ENCODE data around the gene AGTPBP1.
A peak's percentile ranks its signal among the peaks of the same experiment; 100 is the strongest.
"Not testable (repeated sequence)": the region's sequence is repeated elsewhere in the genome, so short reads cannot be mapped to it uniquely, and the experiment has no call there.

The AGTPBP1 gene

GRCh38 chr9:85741875-85742596 is at the start of gene AGTPBP1:
Gene AGTPBP1, minus strand, starts transcription at chr9:85741954. Its CDS starts 29,421 bp downstream, at chr9:85712533.
- DNase-seq, result peak; percentile 95

GRCh38 chr9:85786116-85786515 is 44.4 kb upstream of the AGTPBP1 start:
- not testable (repeated sequence) for DNase-seq

DNA sequence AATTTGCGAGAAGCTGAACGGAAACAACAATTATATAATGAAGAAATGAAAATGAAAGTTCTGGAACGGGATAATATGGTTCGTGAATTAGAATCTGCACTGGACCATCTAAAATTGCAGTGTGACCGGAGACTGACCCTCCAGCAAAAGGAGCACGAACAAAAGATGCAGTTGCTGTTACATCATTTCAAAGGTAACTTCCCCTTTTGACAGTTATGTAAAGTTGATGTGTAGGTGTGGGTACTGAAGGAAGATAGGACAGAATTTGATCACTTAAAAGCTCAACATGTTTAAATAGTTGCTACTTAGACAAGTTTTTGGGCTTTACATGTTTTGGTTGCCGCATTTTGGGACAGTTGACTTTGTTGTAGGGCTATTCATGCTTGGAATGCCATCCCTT is 32.1 kb upstream of the AGTPBP1 start:
- DNase-seq, result not testable (repeated sequence)

DNA sequence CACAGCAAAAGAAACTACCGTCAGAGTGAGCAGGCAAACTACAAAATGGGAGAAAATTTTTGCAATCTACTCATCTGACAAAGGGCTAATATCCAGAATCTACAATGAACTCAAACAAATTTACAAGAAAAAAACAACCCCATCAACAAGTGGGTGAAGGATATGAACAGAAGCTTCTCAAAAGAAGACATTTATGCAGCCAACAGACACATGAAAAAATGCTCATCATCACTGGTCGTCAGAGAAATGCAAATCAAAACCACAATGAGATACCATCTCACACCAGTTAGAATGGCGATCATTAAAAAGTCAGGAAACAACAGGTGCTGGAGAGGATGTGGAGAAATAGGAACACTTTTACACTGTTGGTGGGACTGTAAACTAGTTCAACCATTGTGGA is 20.0 kb upstream of the AGTPBP1 start:
- not testable (repeated sequence) for DNase-seq

GRCh38 chr9:85757716-85758115 is 16.0 kb upstream of the AGTPBP1 start:
- DNase-seq, result not testable (repeated sequence)

DNA sequence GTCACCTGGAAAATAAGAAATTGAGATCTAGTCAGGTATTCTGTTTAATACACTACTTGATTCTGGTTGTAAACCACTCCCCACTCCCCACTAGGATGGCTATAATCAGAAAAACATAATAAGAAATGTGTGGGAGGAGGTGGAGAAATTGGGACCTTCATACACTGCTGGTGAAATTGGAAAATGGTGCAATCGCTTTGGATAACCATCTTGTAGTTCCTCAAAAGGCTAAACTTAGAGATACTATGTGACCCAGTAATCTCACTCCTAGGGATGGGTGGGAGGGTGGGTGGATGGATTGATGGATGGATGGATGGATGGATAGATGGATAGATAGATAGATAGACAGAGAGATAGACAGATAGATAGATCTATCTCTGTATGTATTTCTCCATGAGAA is 14.5 kb upstream of the AGTPBP1 start:
- DNase-seq, result not testable (repeated sequence)

- DNase-seq, result no peak
Observed at GRCh38 chr9:85746309-85746708, 4.6 kb upstream of the AGTPBP1 start.

DNA sequence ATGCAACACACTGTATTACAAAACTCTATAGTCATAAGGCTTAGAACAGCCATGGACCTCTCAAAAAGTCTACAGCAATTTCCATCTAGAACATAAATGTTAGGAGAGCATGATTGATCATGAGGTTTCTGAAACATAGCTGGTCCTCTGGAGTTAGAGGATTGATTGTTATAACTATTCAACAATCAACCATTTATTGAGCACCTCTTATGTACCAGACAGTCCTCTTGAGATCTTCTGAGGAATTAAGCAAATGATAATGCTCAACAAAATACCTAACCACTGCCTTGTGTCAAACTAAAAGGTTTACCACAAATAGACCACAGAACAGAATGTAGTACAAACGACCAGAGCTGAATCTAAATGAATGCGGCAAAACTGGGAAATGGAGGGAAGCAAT is 3.4 kb upstream of the AGTPBP1 start:
- no peak for DNase-seq

GRCh38 chr9:85744480-85744879 is 2.7 kb upstream of the AGTPBP1 start:
- DNase-seq, result no peak

GRCh38 chr9:85743275-85744128 is 1.7 kb upstream of the AGTPBP1 start:
- DNase-seq, result peak; percentile 30

DNA sequence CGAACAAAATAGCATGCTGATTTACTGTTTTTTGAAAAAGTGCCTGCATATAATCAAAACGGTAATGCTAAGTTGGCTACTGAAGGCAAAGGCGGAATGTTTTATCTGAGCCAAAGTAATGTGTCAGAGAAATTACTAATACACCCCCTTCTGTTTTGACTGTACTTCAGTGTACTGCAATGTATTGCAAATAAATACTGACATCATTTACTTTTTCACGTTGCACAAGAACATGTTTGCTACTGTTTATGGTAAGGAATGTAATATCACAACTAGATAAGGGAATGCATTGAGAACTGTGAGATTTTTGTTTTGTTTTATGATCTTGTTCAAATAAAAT is 813 bp upstream of the AGTPBP1 start:
- no peak for DNase-seq

GRCh38 chr9:85741095-85741874 is 469 bp downstream of the AGTPBP1 start:
- DNase-seq, result no peak

DNA sequence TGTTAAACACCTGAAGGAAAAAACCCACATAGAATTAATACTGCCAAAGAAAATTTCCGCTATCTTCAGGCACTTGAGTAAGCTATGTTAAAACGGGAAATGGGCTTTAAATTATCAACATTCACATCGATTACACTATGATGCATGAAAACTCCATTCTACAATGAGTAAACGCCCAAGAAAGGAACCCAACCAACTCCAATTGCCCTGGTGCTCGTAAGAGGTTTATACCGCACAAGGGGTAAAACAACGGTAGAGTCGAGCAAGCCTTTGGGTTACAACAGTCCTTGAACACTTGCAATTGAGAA is 1.0 kb downstream of the AGTPBP1 start:
- DNase-seq, result no peak

DNA sequence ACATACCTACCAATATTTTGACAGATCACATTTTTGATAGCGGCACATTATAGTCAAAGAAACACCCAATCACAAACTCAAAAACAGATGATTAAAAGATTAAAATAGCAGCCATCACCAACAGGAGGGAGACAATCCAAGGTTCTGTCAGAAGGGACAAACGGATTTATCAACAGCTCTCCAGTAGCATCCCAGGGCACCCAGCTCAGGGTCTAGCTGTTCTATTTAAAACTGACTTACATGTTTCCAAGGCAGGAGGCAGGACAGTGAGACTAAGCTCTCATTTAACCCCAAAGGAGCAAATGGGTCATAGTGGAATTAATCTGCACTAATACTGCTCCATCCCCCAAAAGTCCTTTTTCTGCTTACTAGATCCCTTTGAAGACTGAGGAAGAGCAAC is 3.2 kb downstream of the AGTPBP1 start:
- DNase-seq, result no peak

GRCh38 chr9:85737671-85738070 is 4.1 kb downstream of the AGTPBP1 start:
- no peak for DNase-seq

- no peak for DNase-seq
Observed at GRCh38 chr9:85730916-85731630, 10.7 kb downstream of the AGTPBP1 start.

DNA sequence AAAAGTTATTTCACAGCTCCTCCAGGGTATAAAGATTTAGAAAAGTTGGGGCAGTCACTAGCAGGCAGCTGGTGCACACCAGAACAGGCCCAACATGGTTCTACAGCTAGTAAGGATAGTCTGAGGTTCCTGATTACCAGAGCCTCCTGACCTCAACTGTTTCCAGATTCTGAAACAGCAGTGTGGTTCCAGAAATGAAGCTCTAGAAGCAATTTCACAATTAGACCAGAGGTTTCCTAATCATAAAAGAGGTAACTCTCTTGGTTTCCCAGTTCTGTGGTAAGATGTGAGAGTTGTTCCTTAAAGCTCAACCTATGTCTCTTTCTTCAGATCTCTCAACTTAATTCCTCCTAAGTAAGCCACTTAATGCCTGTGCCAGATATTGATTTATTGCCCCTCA is 11.9 kb downstream of the AGTPBP1 start:
- no peak for DNase-seq

GRCh38 chr9:85727500-85727899 is 14.3 kb downstream of the AGTPBP1 start:
- no peak for DNase-seq

DNA sequence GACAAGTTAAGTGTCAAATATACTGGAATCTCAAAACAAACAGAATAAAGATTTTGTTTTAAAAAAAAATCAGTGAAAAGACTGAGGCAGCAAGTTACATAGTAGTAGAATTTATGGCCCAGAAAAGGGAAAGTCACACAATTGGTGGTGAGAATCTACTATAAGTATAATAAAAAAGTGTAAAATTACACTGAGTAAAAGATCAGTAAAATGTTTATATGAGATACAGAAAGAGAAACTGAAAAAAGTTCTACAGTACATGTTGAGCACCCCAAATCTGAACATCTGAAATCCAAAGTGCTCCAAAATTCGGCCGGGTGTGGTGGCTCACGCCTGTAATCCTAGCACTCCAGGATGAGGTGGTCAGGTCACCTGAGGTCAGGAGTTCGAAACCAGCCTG is 15.0 kb downstream of the AGTPBP1 start:
- no peak for DNase-seq

- no peak for DNase-seq
Observed at GRCh38 chr9:85723215-85723614, 18.5 kb downstream of the AGTPBP1 start.

DNA sequence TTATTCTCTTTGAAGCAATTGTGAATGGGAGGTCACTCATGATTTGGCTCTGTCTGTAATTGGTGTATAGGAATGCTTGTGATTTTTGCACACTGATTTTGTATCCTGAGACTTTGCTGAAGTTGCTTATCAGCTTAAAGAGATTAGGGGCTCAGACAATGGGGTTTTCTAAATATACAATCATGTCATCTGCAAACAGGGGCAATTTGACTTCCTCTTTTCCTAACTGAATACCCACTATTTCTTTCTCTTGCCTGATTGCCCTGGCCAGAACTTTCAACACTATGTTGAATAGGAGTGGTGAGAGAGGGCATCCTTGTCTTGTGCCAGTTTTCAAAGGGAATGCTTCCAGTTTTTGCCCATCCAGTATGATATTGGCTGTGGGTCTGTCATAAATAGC is 22.3 kb downstream of the AGTPBP1 start:
- not testable (repeated sequence) for DNase-seq

DNA sequence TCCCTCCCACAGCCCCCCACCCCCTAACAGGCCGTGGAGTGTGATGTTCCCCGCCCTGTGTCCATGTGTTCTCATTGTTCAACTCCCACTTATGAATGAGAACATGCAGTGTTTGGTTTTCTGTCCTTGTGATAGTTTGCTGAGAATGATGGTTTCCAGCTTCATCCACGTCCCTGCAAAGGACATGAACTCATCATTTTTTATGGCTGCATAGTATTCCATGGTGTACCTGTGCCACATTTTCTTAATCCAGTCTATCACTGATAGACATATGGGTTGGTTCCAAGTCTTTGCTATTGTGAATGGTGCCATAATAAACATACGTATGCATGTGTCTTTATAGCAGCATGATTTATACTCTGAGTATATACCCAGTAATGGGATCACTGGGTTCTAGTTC is 23.9 kb downstream of the AGTPBP1 start:
- DNase-seq, result not testable (repeated sequence)

- DNase-seq, result no peak
Observed at GRCh38 chr9:85717220-85717619, 24.5 kb downstream of the AGTPBP1 start.

Measured in NCI-H2227 treated with DMSO at 0.1 percent for 48 hours (cell line).